ENCODE measurements around the gene CASQ2.

DNA sequence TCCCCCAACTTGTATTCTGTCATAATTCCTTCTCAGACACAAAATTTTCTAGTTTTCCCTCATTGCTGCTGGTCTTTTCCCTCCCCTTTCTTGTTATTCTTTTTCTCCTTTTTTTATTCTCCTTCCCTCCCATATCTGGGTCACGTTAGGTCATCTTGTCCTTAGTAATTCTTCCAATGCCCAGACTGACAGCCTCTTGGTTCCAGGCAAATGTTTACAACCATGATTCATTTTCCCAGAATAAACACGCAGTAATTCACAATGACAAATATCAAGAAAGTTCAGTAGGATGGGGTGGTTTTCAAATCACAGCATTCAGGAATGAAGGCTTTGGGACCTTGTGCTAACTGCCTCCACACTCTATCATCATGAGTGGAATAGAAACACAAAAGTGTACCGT lies 47.2 kb upstream of the CASQ2 start:
- TF ChIP-seq POLR2AphosphoS5 (IDR thresholded peaks at IDR 0.05), result no peak
- TF ChIP-seq, protein P1, sequence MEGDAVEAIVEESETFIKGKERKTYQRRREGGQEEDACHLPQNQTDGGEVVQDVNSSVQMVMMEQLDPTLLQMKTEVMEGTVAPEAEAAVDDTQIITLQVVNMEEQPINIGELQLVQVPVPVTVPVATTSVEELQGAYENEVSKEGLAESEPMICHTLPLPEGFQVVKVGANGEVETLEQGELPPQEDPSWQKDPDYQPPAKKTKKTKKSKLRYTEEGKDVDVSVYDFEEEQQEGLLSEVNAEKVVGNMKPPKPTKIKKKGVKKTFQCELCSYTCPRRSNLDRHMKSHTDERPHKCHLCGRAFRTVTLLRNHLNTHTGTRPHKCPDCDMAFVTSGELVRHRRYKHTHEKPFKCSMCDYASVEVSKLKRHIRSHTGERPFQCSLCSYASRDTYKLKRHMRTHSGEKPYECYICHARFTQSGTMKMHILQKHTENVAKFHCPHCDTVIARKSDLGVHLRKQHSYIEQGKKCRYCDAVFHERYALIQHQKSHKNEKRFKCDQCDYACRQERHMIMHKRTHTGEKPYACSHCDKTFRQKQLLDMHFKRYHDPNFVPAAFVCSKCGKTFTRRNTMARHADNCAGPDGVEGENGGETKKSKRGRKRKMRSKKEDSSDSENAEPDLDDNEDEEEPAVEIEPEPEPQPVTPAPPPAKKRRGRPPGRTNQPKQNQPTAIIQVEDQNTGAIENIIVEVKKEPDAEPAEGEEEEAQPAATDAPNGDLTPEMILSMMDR (IDR thresholded peaks at IDR 0.05), result no peak
